Body of pancreas (tissue), 4 donors: ENCODE measurements around the gene CROCC2. TPM values are rescaled to one million over a fixed set of nuclear protein-coding genes. Genes with fewer than 3 reads are reported as not detected.

Experiments used
- ATAC-seq: fragments of 150-250 bp; one replicate; pipeline ENCODE4 v1.9.1; 2016
- DNase-seq, 4 donors: peaks; one replicate each; pipeline ENCODE4 v3.0.0-alpha.2; 2019
- H3K27ac ChIP-seq, 4 donors: fragments of 200-600 bp; sonication (generic); 1 replicate in 3 of 4; 2 replicates in 1 of 4; pipeline versions ENCODE4 v1.5.1 to v1.6.1; 2016 to 2019; ENCODE audit warnings: mild to moderate bottlenecking in 1 of 4, mixed read lengths in 1 of 4, moderate library complexity in 1 of 4
- H3K27me3 ChIP-seq, 2 donors: fragments of 200-600 bp; sonication (generic); one replicate each; pipeline ENCODE4 v1.6.0; 2016; ENCODE audit warnings: mild to moderate bottlenecking in 1 of 2
- H3K36me3 ChIP-seq, 2 donors: fragments of 200-600 bp; sonication (generic); replicated peaks in 1 of 2; 2 replicates each; pipeline ENCODE4 v1.5.1; 2016; ENCODE audit warnings: low read depth in 2 of 2; ENCODE audit not compliant: insufficient read depth in 1 of 2
- H3K4me1 ChIP-seq: fragments of 200-600 bp; sonication (generic); one replicate; pipeline ENCODE4 v1.6.0; 2016
- H3K4me3 ChIP-seq, 2 donors: fragments of 200-600 bp; sonication (generic); 1 replicate in 1 of 2; 2 replicates in 1 of 2; pipeline ENCODE4 v1.5.1; 2016 to 2019
- H3K9me3 ChIP-seq, 3 donors: fragments of 200-600 bp; sonication (generic); 1 replicate in 2 of 3; 2 replicates in 1 of 3; pipeline ENCODE4 v1.5.1; 2016
- POLR2A ChIP-seq, 3 donors: fragments of 450-650 bp; IDR thresholded peaks; one replicate each; pipeline ENCODE4 v1.6.1; 2016; ENCODE audit warnings: antibody characterized with exemption in 3 of 3, mild to moderate bottlenecking in 2 of 3
- WGBS, 2 donors: methylation state at CpG; one replicate each; pipeline ENCODE4 v1.1.5; 2017; 5-methylcytosine and 5-hydroxymethylcytosine counted together
- intact Hi-C: fragments of 100-400 bp; cut with DNase I; formaldehyde crosslinking; loops from one replicate; pipeline ENCODE4 v1.15.1; 2023
- total RNA-seq, 2 donors: library from RNA; depleted of rRNA; stranded (reverse); fragments of >200 nt; gene quantifications; one replicate each; pipeline ENCODE4 v1.1.0, GENCODE V29; 2016
- TF ChIP-seq, protein P1 (sequence below), 7 experiments: fragments of 450-650 bp in 4 of 7; fragments of 200-600 bp in 3 of 7; sonication (generic) in 3 of 7; IDR thresholded peaks; one replicate each; pipeline ENCODE4 v1.5.1; 2016 to 2019; ENCODE audit warnings: antibody characterized with exemption in 7 of 7

The CROCC2 gene
- total RNA-seq, 2 donors from 2014 or later = under 0.01 TPM; not detected in 1

DNA sequence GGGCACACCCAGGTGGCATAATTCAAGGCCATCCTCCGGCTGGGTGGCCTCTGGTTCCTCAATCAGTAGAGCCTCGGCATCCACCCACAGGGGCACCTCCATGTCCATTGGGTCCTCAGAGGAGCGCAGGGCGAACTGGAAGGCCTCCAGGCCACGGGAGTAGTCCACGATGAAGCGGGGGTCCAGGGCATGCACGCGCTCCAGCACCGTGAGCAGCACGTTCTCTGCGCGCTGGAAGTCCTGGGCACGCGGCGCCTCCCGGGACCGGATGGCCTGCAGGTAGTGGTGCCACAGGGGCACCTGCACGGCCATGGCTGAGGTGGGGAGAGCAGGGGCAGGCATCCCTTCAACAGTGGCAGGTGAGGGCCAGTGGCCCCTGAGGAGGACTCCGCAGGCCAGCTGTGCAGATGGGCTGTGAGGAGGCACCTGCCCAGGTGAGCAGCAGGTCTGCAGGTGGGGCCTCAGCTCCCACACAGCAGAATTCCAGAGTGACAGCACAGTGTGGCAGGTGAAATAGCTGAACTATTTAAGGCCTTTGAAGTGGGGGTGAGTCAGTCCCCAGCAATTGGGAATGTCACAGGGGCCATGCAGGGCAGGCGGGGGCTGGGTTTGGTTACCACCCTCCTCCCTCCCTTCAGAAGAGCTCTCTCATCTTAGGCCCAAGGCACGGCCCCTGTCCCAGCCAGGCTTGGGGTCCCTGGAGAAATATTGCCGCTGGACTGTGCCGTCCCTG, 10.3 kb upstream of the CROCC2 start, which contains the start of gene MAB21L4:
TSS of gene MAB21L4 (minus strand) at position 501 of the 733 bp plus-strand sequence. CDS start at position 342, 159 bp downstream.
- Histone ChIP-seq H3K4me1 (peaks cover 15% of the 10 kb centered on the region), H3K36me3 (no peaks in the 10 kb centered on the region), H3K27me3 (no peaks in the 10 kb centered on the region), H3K4me3 (no peak within 1 kb of the TSS), H3K27ac (no peak within 1 kb of the TSS), H3K9me3 (no peaks in the 10 kb centered on the region)
- intact Hi-C loops = no loop called here
- ATAC-seq (peak; percentile 6), DNase-seq (no peak)
- 46 to 81% methylated on average over 3 to 24 of the region's 24 CpGs for WGBS, 2 donors
- TF ChIP-seq POLR2A (IDR thresholded peaks at IDR 0.05) = no peak
- TF ChIP-seq, protein P1, sequence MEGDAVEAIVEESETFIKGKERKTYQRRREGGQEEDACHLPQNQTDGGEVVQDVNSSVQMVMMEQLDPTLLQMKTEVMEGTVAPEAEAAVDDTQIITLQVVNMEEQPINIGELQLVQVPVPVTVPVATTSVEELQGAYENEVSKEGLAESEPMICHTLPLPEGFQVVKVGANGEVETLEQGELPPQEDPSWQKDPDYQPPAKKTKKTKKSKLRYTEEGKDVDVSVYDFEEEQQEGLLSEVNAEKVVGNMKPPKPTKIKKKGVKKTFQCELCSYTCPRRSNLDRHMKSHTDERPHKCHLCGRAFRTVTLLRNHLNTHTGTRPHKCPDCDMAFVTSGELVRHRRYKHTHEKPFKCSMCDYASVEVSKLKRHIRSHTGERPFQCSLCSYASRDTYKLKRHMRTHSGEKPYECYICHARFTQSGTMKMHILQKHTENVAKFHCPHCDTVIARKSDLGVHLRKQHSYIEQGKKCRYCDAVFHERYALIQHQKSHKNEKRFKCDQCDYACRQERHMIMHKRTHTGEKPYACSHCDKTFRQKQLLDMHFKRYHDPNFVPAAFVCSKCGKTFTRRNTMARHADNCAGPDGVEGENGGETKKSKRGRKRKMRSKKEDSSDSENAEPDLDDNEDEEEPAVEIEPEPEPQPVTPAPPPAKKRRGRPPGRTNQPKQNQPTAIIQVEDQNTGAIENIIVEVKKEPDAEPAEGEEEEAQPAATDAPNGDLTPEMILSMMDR (IDR thresholded peaks at IDR 0.05) = no peak

DNA sequence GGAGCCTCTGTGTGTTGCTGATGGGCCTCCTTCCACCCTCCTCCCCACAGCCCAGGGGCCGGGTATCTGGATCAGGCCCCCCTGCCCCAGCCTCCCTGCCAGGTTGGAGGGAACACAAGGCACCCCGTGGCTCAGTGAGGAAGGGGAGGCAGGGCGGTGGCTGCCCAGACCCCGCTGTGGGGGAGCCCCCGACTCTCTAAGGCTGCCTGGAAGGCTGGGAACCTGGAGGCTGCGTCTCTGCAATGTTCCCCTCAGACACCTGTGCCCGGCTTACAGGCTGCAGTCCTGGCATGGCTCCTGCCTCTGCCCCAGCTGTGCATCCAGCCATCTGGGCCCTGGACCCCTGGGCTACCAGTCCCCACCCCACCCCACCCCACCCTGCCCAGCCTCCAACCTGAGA, 9.7 kb upstream of the CROCC2 start:
- intact Hi-C loops = no loop called here
- WGBS, 2 donors = 29% methylated on average over 7 of the region's 7 CpGs; no CpG with 5 or more reads in 1 of the 2 donors
- no peak overlapping the region for H3K27ac ChIP-seq
- H3K9me3 ChIP-seq = no peaks in the 10 kb centered on the region
- H3K36me3 ChIP-seq = no peaks in the 10 kb centered on the region
- DNase-seq (no peak), ATAC-seq (no peak)
- H3K4me3 ChIP-seq = no peak overlapping the region
- H3K27me3 ChIP-seq = no peaks in the 10 kb centered on the region
- no peak for TF ChIP-seq POLR2A (IDR thresholded peaks at IDR 0.05)
- TF ChIP-seq, protein P1 (IDR thresholded peaks at IDR 0.05) = no peak
- H3K4me1 ChIP-seq = peaks cover 15% of the 10 kb centered on the region

DNA sequence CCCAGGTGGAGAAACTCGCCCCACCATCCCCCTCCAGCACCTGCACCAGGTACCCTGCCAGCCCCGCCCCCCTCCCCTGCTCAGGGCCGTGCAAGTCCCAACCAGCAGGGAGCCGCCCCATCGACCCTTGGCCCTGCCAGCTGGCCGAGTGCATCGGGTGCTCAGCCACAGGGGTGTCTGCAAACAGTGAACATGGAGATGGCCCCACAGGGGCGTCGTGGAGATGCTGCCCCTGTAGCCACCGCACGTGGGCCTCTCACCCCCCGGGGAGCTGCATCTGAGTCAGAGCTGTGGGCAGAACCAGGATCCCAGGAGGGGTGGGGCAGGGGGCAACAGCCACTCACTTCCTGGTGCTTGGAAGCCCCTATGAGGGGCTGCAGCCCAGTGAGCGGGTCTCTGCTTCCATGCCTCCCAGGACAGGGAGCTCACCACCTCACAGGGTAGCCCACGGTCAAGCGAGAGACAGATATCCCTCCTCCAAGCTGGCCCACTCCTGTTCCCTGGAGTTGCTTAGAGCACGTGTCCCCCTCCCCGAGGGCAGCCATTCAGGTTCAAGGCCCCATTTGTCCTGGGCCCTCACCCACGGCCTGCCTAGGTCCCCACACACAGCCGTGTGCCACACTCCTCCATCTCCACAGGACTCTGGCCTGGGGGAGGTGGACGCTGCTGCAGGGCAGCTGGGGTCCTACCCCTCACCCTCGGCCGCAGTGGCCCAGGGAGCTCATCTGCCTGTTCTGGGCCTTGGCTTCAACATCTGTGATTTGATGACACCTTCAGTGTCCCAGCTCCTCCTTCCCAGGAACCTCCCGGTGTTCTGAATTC, 9.1 kb upstream of the CROCC2 start:
- H3K36me3 ChIP-seq = no peaks in the 10 kb centered on the region
- ATAC-seq (peak; percentile 16), DNase-seq (peak in 3 of 4 donors; percentile 35 to 78 (median 59))
- H3K27ac ChIP-seq = no peak overlapping the region
- 60 to 87% methylated on average over 5 to 21 of the region's 23 CpGs for WGBS, 2 donors
- H3K9me3 ChIP-seq = no peaks in the 10 kb centered on the region
- H3K4me1 ChIP-seq = peaks cover 15% of the 10 kb centered on the region
- intact Hi-C loops = no loop called here
- H3K27me3 ChIP-seq = no peaks in the 10 kb centered on the region
- H3K4me3 ChIP-seq = no peak overlapping the region
- no peak for TF ChIP-seq POLR2A (IDR thresholded peaks at IDR 0.05)
- TF ChIP-seq, protein P1 (IDR thresholded peaks at IDR 0.05) = no peak

DNA sequence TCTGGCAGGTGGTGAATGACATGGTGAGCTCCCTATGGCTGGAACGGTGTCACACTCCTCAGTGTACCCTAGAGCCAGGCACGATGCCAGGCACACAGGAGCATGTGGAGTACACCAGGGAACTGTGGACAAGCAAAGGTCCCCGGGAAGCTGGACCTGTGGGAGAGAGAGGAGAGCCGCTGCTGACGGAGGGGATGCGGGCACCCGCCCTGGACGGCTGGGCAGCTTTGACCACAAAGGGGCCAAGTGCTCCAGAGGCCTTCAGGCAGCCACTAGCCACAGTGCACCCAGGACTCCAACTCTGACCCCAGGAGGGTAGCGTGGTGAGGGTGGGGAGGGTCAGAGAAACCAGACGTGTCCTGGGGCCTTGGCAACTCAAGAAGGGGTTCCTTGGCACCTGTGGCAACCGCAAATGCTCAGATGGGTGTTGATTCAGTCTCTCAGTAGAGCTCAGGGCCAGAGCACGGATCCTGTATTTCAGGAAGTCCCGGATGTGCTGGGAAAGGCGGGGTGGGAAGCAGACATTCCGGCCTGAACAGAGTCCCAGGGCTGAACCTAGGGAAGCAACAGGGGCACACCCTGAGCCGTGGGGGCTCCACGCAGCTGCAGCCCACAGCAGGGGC, 7.9 kb upstream of the CROCC2 start:
- peaks cover 15% of the 10 kb centered on the region for H3K4me1 ChIP-seq
- 72 to 82% methylated on average over 6 to 17 of the region's 17 CpGs for WGBS, 2 donors
- peak overlapping the region in 1 of 4 donors; percentile 24 for H3K27ac ChIP-seq
- H3K4me3 ChIP-seq = no peak overlapping the region
- intact Hi-C loops = no loop called here
- no peak for ATAC-seq
- no peaks in the 10 kb centered on the region for H3K36me3 ChIP-seq
- TF ChIP-seq, protein P1 (IDR thresholded peaks at IDR 0.05) = no peak
- no peak for TF ChIP-seq POLR2A (IDR thresholded peaks at IDR 0.05)
- H3K27me3 ChIP-seq = no peaks in the 10 kb centered on the region
- no peaks in the 10 kb centered on the region for H3K9me3 ChIP-seq
- no peak for DNase-seq
